Measurements from ENCODE around the gene PRR14L. TPM values are rescaled to one million over a fixed set of nuclear protein-coding genes. Genes with fewer than 3 reads are reported as not detected.

Gene PRR14L
- total and polyA plus RNA-seq, 7 donors = 2.7 to 16.4 (median 8.8) TPM

GRCh38 chr22:31737932-31738331 is 12.0 kb downstream of the PRR14L start:
- no peak for TF ChIP-seq CTCF (IDR thresholded peaks at IDR 0.05)
- Histone ChIP-seq H3K9me3 (no peaks in the 10 kb centered on the region), H3K4me3 (no peak overlapping the region), H3K27me3 (ENCODE audit: insufficient read depth in 3 of 3, low read length in 2 of 3) (no peaks in the 10 kb centered on the region), H3K4me1 (no peaks in the 10 kb centered on the region), H3K36me3 (ENCODE audit: insufficient read depth in 1 of 2, low read depth in 1 of 2) (peaks cover 4 to 72% of the 10 kb centered on the region in 2 donors), H3K27ac (no peak overlapping the region)
- no peak for ATAC-seq
- intact Hi-C loops (cut with DNase I) = no loop called here
- WGBS, 3 donors = 89 to 93% (median 91%) methylated on average over 5 of the region's 5 CpGs
- no peak for DNase-seq

GRCh38 chr22:31736458-31736857 is 13.5 kb downstream of the PRR14L start:
- intact Hi-C loops (cut with DNase I) = no loop called here
- DNase-seq = no peak
- no peaks in the 10 kb centered on the region for H3K27me3 ChIP-seq (ENCODE audit: insufficient read depth in 3 of 3, low read length in 2 of 3)
- no peak for TF ChIP-seq CTCF (IDR thresholded peaks at IDR 0.05)
- ATAC-seq = no peak
- WGBS, 3 donors = 82 to 95% (median 92%) methylated on average over 2 of the region's 2 CpGs
- no peaks in the 10 kb centered on the region for H3K9me3 ChIP-seq
- no peak overlapping the region for H3K27ac ChIP-seq
- H3K4me3 ChIP-seq = no peak overlapping the region
- H3K36me3 ChIP-seq (ENCODE audit: insufficient read depth in 1 of 2, low read depth in 1 of 2) = peaks cover 4 to 60% of the 10 kb centered on the region in 2 donors
- no peaks in the 10 kb centered on the region for H3K4me1 ChIP-seq

GRCh38 chr22:31734512-31734911 is 15.4 kb downstream of the PRR14L start:
- peaks cover 4 to 44% of the 10 kb centered on the region in 2 donors for H3K36me3 ChIP-seq (ENCODE audit: insufficient read depth in 1 of 2, low read depth in 1 of 2)
- no peak overlapping the region for H3K4me3 ChIP-seq
- no peaks in the 10 kb centered on the region for H3K9me3 ChIP-seq
- no peak overlapping the region for H3K27ac ChIP-seq
- no peak for TF ChIP-seq CTCF (IDR thresholded peaks at IDR 0.05)
- peaks cover 5% of the 10 kb centered on the region for H3K4me1 ChIP-seq
- intact Hi-C loops (cut with DNase I) = no loop called here
- 84 to 89% (median 85%) methylated on average over 1 of the region's 1 CpG for WGBS, 3 donors
- no peak for DNase-seq
- no peaks in the 10 kb centered on the region for H3K27me3 ChIP-seq (ENCODE audit: insufficient read depth in 3 of 3, low read length in 2 of 3)
- no peak for ATAC-seq

GRCh38 chr22:31733580-31734079 is 16.3 kb downstream of the PRR14L start:
- Histone ChIP-seq H3K27me3 (ENCODE audit: insufficient read depth in 3 of 3, low read length in 2 of 3) (no peaks in the 10 kb centered on the region), H3K9me3 (no peaks in the 10 kb centered on the region), H3K4me3 (no peak overlapping the region), H3K27ac (no peak overlapping the region), H3K36me3 (ENCODE audit: insufficient read depth in 1 of 2, low read depth in 1 of 2) (peaks cover 3 to 36% of the 10 kb centered on the region in 2 donors), H3K4me1 (peaks cover 5% of the 10 kb centered on the region)
- DNase-seq (no peak), ATAC-seq (no peak)
- TF ChIP-seq CTCF (IDR thresholded peaks at IDR 0.05) = no peak
- intact Hi-C loops (cut with DNase I) = no loop called here
- WGBS, 3 donors = 90 to 94% (median 91%) methylated on average over 7 of the region's 7 CpGs

Measured in psoas muscle (tissue), 8 donors.